ENCODE results near the gene TNFSF8.

Gene TNFSF8, protein sequence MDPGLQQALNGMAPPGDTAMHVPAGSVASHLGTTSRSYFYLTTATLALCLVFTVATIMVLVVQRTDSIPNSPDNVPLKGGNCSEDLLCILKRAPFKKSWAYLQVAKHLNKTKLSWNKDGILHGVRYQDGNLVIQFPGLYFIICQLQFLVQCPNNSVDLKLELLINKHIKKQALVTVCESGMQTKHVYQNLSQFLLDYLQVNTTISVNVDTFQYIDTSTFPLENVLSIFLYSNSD

DNA sequence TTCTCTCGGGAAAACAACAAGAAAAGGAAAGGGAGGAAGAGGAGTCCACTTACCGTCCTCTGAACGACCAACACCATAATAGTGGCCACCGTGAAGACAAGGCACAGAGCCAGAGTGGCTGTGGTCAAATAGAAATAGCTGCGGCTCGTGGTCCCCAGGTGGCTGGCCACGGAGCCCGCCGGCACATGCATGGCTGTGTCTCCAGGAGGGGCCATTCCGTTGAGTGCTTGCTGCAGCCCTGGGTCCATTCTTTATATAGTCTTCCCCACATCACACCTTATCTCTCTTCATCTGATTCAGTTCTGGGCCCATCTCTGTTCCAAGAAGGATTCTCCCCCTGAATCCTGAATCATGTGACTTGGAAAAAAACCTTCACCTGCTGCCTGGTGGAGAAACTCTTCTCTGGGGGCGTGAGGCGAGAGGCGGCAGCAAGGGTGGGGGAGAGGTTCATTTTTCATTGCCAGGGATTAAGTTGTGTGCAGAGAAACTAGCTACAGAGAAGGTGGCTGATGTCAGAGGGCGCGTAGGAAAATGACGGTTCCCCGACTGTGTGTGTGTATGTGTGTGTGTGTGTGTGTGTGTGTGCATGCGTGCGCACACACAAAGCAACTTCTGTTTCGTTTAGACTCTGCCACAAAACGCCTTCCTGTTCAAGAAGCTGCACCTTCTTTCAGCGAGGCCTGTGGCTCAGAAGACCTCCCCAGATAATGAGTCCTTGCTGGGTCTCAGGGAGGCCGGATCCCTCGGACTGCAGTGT lies at the start of gene TNFSF8:
TSS of gene TNFSF8 (minus strand) at position 536 of the 757 bp plus-strand sequence. CDS start at position 248, 288 bp downstream.
- peak in 2 of 3 donors; percentile 59 to 76 for DNase-seq (ENCODE audit: low read depth in 3 of 3)

DNA sequence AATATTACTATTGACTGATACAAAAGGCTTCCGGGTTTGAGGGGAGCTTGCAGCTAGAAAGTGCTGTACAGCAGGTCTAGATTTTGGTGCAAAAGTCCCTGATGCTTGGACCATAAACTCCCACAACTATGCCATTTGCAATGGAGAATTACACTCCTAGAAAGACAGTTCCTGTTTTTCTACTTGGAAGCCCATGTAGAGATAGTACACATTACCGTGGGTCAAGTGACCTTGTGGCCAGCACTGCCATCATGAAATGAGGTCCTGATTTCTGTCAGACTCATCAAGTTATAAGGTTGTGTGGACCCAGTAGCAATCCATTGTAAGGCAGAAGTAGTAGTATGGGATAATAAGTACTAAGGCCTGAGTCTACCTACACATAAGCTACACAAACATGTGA lies 42.8 kb upstream of the TNFSF8 start:
- DNase-seq (ENCODE audit: low read depth in 3 of 3) = no peak

DNA sequence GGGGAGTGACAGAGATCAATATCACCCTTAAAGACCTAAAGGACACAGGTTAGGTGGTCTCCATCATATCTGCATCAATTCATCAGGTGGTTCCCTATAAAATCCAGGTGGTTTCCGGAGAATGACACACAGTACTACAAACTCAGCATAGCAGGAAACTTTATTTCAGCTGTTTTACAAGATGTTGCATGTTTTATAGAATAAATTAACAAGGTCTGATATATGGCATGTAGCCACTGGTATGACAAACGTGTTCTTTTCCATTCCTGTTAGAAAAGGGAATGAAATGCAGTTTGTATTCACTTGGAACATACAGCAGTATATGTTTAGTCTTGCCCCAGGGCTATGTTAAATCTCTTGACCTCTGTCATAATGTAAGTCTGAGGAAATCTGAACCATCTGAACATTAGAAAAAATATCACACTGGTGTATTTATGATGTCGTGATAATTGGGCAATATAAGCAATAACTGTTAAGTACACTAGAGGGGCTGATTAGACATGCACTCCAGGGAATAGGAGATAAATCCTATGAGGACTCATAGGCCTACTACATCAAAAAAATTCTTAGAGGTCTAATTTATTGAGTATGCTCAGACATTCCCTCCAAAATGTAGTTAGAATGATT lies 42.2 kb upstream of the TNFSF8 start:
- DNase-seq (ENCODE audit: low read depth in 3 of 3) = no peak

DNA sequence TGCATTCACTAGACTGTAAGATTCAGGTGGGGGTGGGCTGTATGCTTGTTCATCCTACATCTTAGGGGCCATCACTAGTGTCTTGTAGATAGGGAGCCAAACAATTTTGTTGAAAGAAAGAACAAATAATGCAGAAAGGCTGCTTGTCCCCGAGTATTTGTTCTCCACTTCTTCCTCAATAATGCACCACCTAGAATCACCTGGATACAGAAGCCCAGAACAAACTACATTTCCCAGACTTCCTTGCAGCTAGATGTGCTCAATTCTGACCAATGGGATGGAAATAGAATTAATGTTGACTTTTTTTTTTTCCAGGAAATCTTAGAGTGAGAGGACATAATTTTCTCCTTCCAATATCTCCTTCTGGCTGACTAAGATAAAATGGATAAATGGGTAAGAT lies 38.9 kb upstream of the TNFSF8 start:
- no peak for DNase-seq (ENCODE audit: low read depth in 3 of 3)

DNA sequence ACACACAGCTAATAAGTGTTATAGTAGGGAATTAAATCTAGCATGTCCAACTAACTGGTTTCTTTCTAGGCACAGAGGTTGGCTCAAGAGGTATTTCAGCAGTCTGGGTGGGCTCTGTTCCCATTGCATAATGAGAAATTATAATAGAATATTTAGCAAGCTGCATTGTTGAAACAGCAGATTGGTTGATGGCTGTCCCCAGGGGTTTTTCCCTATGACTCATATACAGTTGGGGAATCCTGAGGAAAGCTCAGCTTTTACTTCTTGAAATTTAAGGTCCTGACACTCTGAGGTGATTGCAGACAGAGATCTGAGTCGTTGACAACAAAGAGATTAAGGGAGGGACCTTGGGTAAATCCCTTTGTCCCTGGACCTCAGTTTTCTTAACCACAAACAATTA lies 38.3 kb upstream of the TNFSF8 start:
- DNase-seq (ENCODE audit: low read depth in 3 of 3) = no peak

DNA sequence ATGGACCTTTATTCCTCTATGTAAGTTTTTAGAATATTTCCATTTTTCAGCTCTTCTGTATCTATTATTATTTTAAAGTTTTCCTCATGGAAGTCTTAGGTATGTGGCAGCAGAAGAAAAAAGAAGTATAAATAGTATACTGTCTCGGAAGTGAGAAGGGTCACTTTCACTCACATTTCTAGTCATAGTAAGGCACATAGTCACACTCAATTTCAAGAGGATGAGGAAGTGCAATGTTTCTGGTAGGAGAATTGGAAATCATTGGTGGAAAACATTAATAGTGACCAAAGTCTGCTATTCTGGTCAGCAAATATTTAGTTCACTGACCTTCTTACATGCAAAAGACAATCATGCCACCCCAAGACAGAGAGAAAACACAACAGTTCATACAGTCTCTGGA lies 35.2 kb upstream of the TNFSF8 start:
- no peak for DNase-seq (ENCODE audit: low read depth in 3 of 3)

DNA sequence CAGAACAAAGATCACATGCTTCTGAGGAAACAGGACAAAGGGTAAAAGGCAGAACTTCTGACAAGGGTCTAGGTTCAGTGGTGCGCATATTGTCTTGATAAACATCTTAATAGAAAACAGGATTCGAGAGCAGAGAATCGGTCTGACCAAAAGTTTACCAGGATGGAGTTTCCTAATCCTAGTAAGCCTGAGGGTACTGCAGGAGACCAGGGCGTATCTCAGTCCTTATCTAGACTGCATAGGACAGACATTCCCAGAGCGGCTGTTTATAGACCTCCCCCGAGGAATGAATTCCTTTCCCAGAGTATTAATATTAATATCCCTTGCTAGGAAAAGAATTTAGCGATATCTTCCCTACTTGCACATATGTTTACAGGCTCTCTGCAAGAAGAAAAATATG lies 32.4 kb upstream of the TNFSF8 start:
- no peak for DNase-seq (ENCODE audit: low read depth in 3 of 3)

DNA sequence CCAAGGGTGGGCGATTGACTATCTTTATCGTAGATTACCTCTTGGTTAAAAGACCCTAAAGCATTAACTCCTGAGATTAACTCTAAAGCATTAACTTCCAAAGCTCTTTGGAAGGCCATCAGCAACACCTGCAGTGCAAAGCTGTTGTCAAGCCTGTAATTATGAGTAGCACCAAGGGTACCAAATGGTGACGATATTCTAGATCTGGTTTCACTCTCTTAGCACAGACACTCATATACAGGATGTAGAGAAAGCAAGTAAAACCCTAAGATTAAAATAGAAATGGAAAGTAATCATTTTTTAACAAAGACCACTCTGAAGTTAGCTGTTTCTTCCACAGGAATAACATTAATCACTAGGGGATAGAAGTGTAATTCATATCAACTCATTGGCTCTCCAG lies 29.9 kb upstream of the TNFSF8 start:
- no peak for DNase-seq (ENCODE audit: low read depth in 3 of 3)

DNA sequence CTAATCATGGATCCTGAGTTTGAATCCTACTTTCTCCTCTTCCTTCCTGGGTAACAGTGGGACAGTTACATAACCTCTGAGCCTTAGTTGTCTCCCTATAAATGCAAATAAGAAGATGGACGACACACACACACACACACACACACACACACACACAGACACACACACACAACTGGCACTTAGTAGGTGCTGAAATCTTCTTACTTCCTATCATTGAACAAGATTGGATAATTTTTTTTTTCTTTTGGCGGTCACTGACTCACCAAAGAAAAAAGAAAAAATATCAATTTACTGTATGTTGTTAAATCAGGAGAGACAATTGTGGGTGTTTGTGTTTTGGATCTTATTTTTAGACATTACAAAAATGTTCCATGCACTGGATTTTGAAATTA lies 28.4 kb upstream of the TNFSF8 start:
- no peak for DNase-seq (ENCODE audit: low read depth in 3 of 3)

DNA sequence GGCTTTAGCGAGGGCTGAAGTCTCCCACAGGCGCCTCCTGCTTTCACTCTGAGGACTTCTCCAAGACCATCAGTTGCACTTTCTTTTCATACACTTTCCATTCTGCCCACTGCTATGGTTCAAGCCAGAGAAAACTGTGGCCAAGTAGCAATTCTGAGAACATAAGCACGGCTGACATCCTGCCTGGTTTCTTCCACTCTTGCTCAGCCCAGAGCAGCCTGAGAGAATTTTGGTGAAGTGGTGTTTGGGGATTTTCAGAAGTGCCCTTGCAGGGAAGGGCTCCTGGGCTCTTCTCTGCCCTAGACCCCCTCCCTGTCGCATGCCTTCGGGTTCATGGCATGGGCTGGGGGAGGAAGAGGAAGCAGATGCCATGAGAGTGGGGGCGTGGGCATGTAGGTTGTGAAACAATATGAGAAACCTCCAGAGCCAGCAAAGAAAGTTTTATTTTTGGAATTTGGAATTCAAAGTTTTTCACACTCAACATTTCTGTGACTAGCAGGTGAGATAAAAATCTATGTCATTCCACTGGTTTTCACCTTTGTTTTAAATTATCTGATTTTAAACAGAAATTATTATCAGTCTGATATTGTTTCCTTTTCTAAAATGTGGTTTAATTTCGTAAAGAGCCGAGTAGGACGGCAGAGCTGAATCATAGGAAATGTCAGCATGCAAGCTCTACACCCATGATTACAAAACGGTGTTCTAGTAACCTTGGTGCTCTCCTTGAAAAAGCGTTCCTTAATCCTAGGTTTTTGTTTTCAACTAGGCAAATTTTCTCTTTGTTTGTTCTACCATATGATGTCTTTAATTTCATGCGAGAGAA lies 27.8 kb upstream of the TNFSF8 start:
- DNase-seq (ENCODE audit: low read depth in 3 of 3) = peak; percentile 8 to 43 (median 30)

DNA sequence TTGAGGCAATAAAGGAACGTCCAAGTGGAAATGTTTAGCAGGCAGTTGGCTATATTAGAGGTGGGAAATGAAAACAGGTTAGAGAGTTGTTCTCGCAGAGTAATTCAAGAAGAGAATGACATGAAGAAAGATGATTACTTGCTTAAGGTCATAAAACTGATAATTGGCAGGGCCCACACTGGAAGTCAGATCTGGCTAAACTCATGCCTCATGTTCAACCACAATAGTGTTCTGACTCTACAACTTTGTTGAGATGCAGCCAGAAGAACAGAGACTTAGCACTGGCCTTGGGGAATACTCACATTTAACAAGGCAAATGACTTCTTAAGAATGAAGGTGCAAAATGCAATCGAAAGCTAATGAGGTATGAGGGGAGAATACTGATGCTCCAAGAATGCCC lies 27.2 kb upstream of the TNFSF8 start:
- no peak for DNase-seq (ENCODE audit: low read depth in 3 of 3)

DNA sequence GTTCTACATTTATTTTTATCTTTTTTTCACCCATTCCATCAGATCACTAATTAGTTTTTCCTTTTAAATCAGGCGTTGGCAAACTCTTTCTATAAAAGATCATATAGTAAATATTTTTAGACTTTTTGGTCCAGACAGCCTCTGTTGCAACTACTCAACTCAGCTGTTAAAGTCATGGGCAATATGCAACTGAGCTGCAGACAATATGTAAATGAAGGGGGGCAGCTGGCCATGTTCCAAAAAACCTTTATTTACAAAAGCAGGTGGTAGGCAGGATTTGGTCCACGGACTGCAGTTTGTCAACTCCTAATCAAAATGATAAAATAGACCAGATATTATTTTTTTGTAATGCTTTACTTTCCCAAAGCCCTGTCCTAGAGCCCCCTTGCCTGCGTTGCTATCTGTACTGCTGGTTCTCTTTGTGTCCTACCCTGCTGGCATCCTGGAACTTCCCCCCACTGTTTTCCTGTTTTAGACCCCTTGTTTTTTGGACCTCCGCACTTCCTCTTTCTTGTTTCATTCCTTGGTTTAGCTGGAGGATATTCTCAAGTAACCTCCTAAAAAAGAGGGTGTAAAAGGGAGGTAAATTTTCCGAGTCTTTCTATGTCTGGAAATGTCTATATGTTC lies 24.7 kb upstream of the TNFSF8 start:
- no peak for DNase-seq (ENCODE audit: low read depth in 3 of 3)

DNA sequence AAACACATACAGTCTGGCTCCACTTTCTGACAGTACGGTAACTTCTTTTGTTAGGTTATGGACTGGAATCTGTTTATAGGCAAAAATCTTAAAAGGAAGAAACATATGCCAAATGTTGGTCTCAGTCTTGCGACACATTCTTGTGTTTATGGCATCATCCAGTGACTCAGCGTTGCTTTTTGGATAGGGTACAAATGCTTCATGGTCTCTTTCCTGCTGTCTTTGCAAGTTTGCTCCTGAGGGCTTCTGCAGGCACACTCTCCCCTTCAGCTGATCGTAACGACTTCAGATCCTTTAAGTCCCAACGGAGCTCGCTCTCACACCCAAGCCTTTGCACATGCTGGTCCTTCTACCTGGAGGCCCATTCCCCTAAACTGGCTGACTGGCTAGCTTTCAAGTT lies 23.6 kb upstream of the TNFSF8 start:
- no peak for DNase-seq (ENCODE audit: low read depth in 3 of 3)

DNA sequence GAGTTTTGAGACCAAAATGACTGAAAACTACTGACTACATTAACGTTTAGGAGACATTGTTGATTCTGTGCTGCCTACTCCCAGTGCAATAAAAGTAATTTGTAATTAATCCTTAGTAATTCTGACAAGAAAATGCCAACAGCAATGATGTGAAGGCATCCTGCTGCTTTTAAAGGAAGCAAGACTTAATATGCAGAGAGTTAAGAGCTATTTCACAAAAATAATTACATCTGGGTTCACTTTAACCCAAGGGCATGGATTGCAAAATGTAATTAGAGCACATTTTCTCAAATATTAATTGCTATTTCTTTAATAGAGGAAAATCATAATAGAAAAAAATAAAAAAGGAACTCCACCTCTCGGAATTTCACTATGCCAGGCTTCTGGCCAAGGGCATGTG lies 22.7 kb upstream of the TNFSF8 start:
- no peak for DNase-seq (ENCODE audit: low read depth in 3 of 3)

DNA sequence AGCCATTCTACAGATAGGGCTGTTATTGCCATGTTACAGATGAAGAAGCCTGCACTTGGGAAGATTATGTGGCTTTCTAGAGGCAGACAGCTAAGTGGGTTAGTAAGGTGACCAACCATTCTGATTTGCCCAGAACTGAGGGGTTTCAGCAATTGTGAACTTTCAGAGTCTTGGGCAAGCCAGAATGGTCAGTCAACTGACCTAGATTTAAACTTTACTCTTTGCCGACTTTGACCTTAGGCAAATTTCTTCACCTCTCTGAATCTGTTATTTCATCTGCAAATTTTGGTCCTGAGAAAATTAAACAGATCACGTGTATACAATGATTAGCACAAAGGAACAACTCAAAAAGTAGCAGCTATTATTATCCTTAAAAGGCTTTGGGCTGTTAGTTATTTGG lies 20.4 kb upstream of the TNFSF8 start:
- DNase-seq (ENCODE audit: low read depth in 3 of 3) = no peak

DNA sequence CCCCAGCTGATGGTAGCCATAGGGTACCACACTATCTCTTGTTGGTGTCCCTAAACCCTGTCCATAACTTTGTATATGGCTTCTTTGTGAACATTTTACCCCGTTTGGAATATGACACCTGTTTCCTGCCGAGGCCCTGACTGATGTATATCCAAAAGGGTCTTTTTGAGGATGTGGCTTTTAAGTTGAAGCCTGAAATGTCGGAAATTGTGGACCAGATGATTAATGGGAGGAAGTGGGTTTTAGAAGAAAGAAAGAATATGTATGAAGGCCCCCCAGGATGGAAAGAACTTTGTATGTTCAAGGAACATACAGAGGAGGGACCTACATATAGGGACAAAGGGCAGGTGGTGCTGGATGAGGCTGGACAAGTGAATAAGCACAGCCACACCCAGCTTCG lies 16.7 kb upstream of the TNFSF8 start:
- DNase-seq (ENCODE audit: low read depth in 3 of 3) = no peak

DNA sequence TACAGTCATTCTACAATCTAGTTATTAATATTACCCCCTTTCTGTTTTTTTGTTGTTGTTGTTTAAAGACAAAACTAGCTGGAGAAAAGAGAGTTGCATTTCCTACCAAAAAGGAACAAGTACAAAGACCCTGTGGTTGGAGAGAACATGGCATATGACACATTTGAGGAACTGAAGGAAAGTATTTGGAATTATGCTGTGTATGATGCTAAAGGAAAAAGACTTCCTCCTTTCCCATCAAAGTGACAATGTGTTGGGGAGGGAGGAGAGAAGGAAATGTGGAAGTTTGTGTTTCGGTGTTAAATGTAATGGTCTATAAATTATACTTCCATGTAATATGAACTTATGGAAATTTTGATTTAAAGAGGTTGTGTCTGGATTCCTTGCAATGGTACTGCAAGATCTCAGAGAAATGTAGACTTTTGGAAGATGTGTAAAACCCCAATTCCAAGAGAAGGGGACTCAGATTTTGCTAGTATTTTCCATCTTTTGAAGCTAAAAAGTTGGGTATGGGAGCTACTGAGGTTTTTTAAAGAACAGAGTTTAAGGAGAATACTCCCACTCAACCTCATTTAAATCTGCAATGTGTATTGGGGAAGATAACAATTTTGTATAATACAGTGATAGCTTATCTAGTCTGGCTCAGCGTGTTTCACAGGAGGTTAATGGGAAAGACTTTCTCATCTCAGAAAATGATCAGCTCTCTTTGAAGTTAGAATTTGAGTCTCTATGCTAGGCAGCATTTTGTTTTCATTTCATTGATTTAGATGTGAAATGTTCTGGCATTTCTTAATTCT lies 15.4 kb upstream of the TNFSF8 start:
- DNase-seq (ENCODE audit: low read depth in 3 of 3) = no peak

DNA sequence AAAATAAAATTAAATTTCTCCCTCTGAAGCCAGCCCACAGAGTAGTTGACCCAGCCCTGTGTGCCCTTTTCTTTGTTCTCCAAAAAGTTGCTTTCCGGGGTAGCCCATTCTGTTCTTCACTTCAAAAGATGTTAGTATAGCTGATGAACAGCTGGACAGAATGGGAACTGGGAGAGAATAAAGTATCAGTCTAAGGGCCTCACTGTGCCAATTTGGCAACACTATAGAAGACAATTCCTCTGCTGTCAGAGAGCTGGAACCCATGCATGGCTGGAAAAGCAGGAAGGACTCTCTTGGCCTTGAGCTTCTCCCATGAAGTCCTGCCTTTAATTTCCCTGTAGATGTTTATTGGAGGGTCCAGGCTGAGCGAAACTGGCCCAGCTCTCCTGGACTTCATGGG lies 11.0 kb upstream of the TNFSF8 start:
- DNase-seq (ENCODE audit: low read depth in 3 of 3) = no peak

DNA sequence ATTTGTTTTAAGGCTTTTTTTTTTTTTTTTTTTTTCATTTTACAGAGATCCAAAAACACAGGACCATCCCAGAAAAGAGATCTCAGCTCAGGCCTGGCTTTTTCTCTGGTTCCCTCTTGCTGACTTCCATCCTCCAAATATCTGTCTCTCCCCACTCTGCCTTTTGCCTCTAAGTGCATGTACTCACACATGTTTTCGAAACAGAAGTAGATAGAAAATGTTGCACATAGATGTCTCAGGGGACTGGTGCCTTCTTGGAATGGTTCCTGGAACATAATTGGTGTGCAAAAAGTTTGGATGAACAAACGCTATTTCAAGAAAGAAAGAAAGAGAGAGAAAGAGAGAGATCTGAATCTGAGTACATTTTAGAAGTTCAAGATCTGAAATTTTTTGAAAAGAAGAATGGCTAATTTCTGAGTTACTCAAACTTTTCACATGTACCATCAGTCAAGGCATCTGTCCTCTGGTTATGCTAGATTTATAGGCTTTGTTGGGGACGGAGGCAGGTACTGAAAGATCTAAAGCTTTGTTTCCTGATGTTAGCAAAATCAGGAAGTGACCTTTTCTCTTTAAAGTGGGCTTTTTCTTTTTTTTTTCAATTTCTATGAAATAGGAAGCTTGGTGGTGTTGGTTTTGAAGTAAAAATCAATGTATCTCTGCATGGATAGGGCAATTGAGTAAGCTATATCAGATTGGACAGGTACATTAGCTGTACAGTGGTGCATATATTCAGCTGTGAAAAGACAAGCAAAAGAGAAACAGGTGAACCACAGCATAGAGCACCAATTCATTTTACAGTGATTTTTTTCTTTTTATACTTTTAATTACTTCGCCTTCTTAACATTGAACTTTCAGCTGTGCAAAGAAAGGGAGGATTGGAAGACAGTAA lies 8.5 kb upstream of the TNFSF8 start:
- no peak for DNase-seq (ENCODE audit: low read depth in 3 of 3)

DNA sequence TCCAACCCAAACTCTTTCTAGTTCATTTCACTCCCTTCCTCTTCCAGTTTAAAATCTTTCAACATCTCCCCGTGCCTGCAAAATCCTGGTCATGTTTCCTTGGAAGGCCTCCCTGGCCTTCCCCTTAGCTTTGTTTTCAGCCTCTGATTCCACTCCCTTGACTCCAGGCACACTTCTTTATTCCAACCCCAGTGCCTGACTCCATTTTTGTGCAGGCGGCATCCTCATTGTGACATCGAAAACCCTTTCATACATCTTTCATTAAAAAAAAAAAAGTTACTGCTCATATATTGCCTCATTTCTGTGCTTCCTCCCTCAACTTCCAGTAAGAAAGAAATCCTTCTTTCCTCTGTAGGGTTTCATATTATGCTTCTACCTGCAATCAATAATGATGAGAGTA lies 7.1 kb upstream of the TNFSF8 start:
- DNase-seq (ENCODE audit: low read depth in 3 of 3) = no peak

All from stimulated activated CD4-positive, alpha-beta T cell treated with anti-CD3 and anti-CD28 coated beads, TNF-alpha, amount 100 ng/mL, for 48 hours (primary cell).